NCI-H69 (cell line): ENCODE results near the gene CD247.

Source experiments
- DNase-seq: peaks from one replicate; lab custom pipeline; 2025; lab: John Stamatoyannopoulos, UW

CD247 gene

GRCh38 chr1:167512046-167512654 lies 6.2 kb downstream of the CD247 start:
- DNase-seq, result no peak

- no peak for DNase-seq
Measured at GRCh38 chr1:167511374-167511986, 6.8 kb downstream of the CD247 start.

- DNase-seq, result no peak
Measured at GRCh38 chr1:167510881-167511280, 7.4 kb downstream of the CD247 start.

- DNase-seq, result peak; percentile 53
Measured at GRCh38 chr1:167510244-167510643, 8.1 kb downstream of the CD247 start.

- DNase-seq, result no peak
Measured at GRCh38 chr1:167509587-167509986, 8.7 kb downstream of the CD247 start.

GRCh38 chr1:167507719-167508118 lies 10.6 kb downstream of the CD247 start:
- no peak for DNase-seq

- DNase-seq, result no peak
Measured at GRCh38 chr1:167504467-167504827, 13.9 kb downstream of the CD247 start.

GRCh38 chr1:167503626-167504466 lies 14.5 kb downstream of the CD247 start:
- DNase-seq, result no peak

- DNase-seq, result no peak
Measured at GRCh38 chr1:167502719-167503462, 15.4 kb downstream of the CD247 start.

- no peak for DNase-seq
Measured at GRCh38 chr1:167502192-167502551, 16.2 kb downstream of the CD247 start.

- DNase-seq, result peak; percentile 39
Measured at GRCh38 chr1:167501515-167502191, 16.7 kb downstream of the CD247 start.

- no peak for DNase-seq
Measured at GRCh38 chr1:167500283-167500860, 18.0 kb downstream of the CD247 start.

GRCh38 chr1:167499664-167500101 lies 18.6 kb downstream of the CD247 start:
- DNase-seq, result no peak

GRCh38 chr1:167499106-167499505 lies 19.2 kb downstream of the CD247 start:
- DNase-seq, result no peak

- no peak for DNase-seq
Measured at GRCh38 chr1:167496797-167497619, 21.3 kb downstream of the CD247 start.

GRCh38 chr1:167493372-167493771 lies 25.0 kb downstream of the CD247 start:
- no peak for DNase-seq

GRCh38 chr1:167492481-167492910 lies 25.8 kb downstream of the CD247 start:
- no peak for DNase-seq

- peak; percentile 10 for DNase-seq
Measured at GRCh38 chr1:167491586-167492461, 26.5 kb downstream of the CD247 start.

GRCh38 chr1:167490765-167491164 lies 27.6 kb downstream of the CD247 start:
- no peak for DNase-seq
